Osteoblast (primary cell): ENCODE data around the gene EIF4G3. TPM values are rescaled to one million over a fixed set of nuclear protein-coding genes. Genes with fewer than 3 reads are reported as not detected.
"Not testable (repeated sequence)": the region's sequence is repeated elsewhere in the genome, so short reads cannot be mapped to it uniquely, and the experiment has no call there.

Experiments used
- DNase-seq: peaks from one replicate; pipeline ENCODE4 v3.0.0; 2011; ENCODE audit warnings: low spot score, mixed read lengths; ENCODE audit not compliant: insufficient read length; ENCODE audit errors: missing footprints
- H2AFZ ChIP-seq: 2 replicates; pipeline ENCODE4 v1.6.0; 2011; ENCODE audit warnings: mild to moderate bottlenecking, low read length
- H3K27ac ChIP-seq: 2 replicates; pipeline ENCODE4 v1.5.1; 2011; ENCODE audit warnings: mild to moderate bottlenecking, low read depth, low read length, moderate library complexity
- H3K27me3 ChIP-seq: 2 replicates; pipeline ENCODE4 v1.6.0; 2012; ENCODE audit warnings: mild to moderate bottlenecking, control low read depth, inconsistent platforms, low read length, moderate library complexity; ENCODE audit not compliant: insufficient read depth
- H3K36me3 ChIP-seq: 2 replicates; pipeline ENCODE4 v1.5.1; 2011; ENCODE audit warnings: mild to moderate bottlenecking, low read length, control low read depth, moderate library complexity; ENCODE audit not compliant: insufficient read depth
- H3K4me1 ChIP-seq: 2 replicates; pipeline ENCODE4 v1.5.1; 2011; ENCODE audit warnings: mild to moderate bottlenecking, low read length, control low read depth, moderate library complexity; ENCODE audit not compliant: insufficient read depth
- H3K4me2 ChIP-seq: 2 replicates; pipeline ENCODE4 v1.6.0; 2011; ENCODE audit warnings: mild to moderate bottlenecking, low read length; ENCODE audit not compliant: insufficient read depth
- H3K4me3 ChIP-seq: fragments of 200-600 bp; sonication (generic); 3 replicates; pipeline ENCODE4 v1.5.1; 2012; ENCODE audit warnings: mild to moderate bottlenecking, low read length, inconsistent platforms; ENCODE audit not compliant: insufficient read depth
- H3K79me2 ChIP-seq: 2 replicates; pipeline ENCODE4 v1.6.0; 2012; ENCODE audit warnings: mild to moderate bottlenecking, low read length, control low read depth, inconsistent platforms; ENCODE audit not compliant: insufficient read depth
- H3K9me3 ChIP-seq: 2 replicates; pipeline ENCODE4 v1.5.1; 2011; ENCODE audit warnings: low read depth, low read length, control low read depth
- H4K20me1 ChIP-seq: 2 replicates; pipeline ENCODE4 v1.6.0; 2012; ENCODE audit warnings: mild to moderate bottlenecking, low read length, control low read depth; ENCODE audit not compliant: insufficient read depth
- CTCF ChIP-seq: IDR thresholded peaks from 2 replicates; pipeline ENCODE4 v1.5.1; 2011; ENCODE audit warnings: mild to moderate bottlenecking, low read depth, low read length, moderate library complexity; ENCODE audit errors: extremely low read depth
- total RNA-seq: library from RNA; depleted of rRNA; stranded (reverse); fragments of >200 nt; gene quantifications from 2 replicates; pipeline ENCODE4 v1.2.3, GENCODE V29; 2012

The EIF4G3 gene
- total RNA-seq, 1 donor = 55.0 TPM

- Histone ChIP-seq H2AFZ (no peak overlapping the region), H3K9me3 (no peaks in the 10 kb centered on the region), H3K79me2 (peaks cover 81% of the 10 kb centered on the region), H3K27me3 (no peaks in the 10 kb centered on the region), H4K20me1 (peaks cover 30% of the 10 kb centered on the region), H3K4me3 (no peak overlapping the region), H3K27ac (no peak overlapping the region), H3K4me1 (peaks cover 3% of the 10 kb centered on the region), H3K4me2 (no peak overlapping the region), H3K36me3 (no peaks in the 10 kb centered on the region)
- no peak for TF ChIP-seq CTCF
- DNase-seq = no peak
Observed at GRCh38 chr1:21030181-21030580, 146.5 kb downstream of the EIF4G3 start.

- Histone ChIP-seq H3K27ac (no peak overlapping the region), H3K9me3 (no peaks in the 10 kb centered on the region), H4K20me1 (peaks cover 20% of the 10 kb centered on the region), H3K4me1 (peaks cover 3% of the 10 kb centered on the region), H3K27me3 (no peaks in the 10 kb centered on the region), H3K4me3 (no peak overlapping the region), H2AFZ (no peak overlapping the region), H3K36me3 (no peaks in the 10 kb centered on the region), H3K79me2 (peaks cover 71% of the 10 kb centered on the region), H3K4me2 (no peak overlapping the region)
- DNase-seq = no peak
- TF ChIP-seq CTCF = no peak
Observed at GRCh38 chr1:21028520-21029145, 148.1 kb downstream of the EIF4G3 start.

GRCh38 chr1:21027805-21028204, 148.9 kb downstream of the EIF4G3 start:
- Histone ChIP-seq H3K9me3 (no peaks in the 10 kb centered on the region), H3K4me3 (no peak overlapping the region), H3K27me3 (no peaks in the 10 kb centered on the region), H2AFZ (no peak overlapping the region), H3K4me1 (peaks cover 5% of the 10 kb centered on the region), H4K20me1 (peaks cover 18% of the 10 kb centered on the region), H3K4me2 (peak overlapping the region; percentile 16), H3K36me3 (no peaks in the 10 kb centered on the region), H3K79me2 (peaks cover 67% of the 10 kb centered on the region), H3K27ac (no peak overlapping the region)
- peak; percentile 86 for DNase-seq
- TF ChIP-seq CTCF = no peak

- peaks cover 20% of the 10 kb centered on the region for H3K4me1 ChIP-seq
- no peaks in the 10 kb centered on the region for H3K36me3 ChIP-seq
- H3K4me2 ChIP-seq = no peak overlapping the region
- no peak overlapping the region for H3K27ac ChIP-seq
- DNase-seq = no peak
- H3K27me3 ChIP-seq = no peaks in the 10 kb centered on the region
- TF ChIP-seq CTCF = no peak
- peaks cover 19% of the 10 kb centered on the region for H4K20me1 ChIP-seq
- H3K9me3 ChIP-seq = no peaks in the 10 kb centered on the region
- peaks cover 70% of the 10 kb centered on the region for H3K79me2 ChIP-seq
- no peak overlapping the region for H3K4me3 ChIP-seq
- no peak overlapping the region for H2AFZ ChIP-seq
Observed at GRCh38 chr1:21024918-21025317, 151.8 kb downstream of the EIF4G3 start.

GRCh38 chr1:21024136-21024896, 152.4 kb downstream of the EIF4G3 start:
- H3K36me3 ChIP-seq, H3K4me3 ChIP-seq, H3K27me3 ChIP-seq, DNase-seq, H3K9me3 ChIP-seq, H3K4me2 ChIP-seq, H3K27ac ChIP-seq, H2AFZ ChIP-seq: not testable (repeated sequence)
- Histone ChIP-seq H3K4me1 (peaks cover 20% of the 10 kb centered on the region), H3K79me2 (peaks cover 71% of the 10 kb centered on the region), H4K20me1 (peaks cover 21% of the 10 kb centered on the region)
